ENCODE data around the gene GALNT15.

The GALNT15 gene, protein sequence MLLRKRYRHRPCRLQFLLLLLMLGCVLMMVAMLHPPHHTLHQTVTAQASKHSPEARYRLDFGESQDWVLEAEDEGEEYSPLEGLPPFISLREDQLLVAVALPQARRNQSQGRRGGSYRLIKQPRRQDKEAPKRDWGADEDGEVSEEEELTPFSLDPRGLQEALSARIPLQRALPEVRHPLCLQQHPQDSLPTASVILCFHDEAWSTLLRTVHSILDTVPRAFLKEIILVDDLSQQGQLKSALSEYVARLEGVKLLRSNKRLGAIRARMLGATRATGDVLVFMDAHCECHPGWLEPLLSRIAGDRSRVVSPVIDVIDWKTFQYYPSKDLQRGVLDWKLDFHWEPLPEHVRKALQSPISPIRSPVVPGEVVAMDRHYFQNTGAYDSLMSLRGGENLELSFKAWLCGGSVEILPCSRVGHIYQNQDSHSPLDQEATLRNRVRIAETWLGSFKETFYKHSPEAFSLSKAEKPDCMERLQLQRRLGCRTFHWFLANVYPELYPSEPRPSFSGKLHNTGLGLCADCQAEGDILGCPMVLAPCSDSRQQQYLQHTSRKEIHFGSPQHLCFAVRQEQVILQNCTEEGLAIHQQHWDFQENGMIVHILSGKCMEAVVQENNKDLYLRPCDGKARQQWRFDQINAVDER

DNA sequence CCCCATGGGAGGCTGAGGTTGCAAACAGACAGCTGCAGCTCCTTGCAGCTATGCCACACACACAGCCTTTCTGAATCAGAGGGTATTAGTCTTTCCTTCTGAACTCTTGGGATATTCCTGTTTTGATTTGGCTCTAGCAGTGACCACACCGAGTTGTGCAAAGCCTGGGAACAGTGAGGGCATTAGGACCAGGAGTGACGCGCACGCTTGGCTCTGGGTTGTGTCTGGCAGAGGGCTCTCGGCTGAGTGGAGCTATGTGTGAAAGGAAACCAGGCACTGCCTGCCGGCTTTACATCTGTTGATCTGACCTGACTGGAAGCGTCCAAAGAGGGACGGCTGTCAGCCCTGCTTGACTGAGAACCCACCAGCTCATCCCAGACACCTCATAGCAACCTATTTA lies at the start of gene GALNT15:
Gene GALNT15 (plus strand): TSS at position 292 of the 400 bp plus-strand sequence. CDS start 472 bp downstream, outside the sequence.
- TF ChIP-seq, protein P1, sequence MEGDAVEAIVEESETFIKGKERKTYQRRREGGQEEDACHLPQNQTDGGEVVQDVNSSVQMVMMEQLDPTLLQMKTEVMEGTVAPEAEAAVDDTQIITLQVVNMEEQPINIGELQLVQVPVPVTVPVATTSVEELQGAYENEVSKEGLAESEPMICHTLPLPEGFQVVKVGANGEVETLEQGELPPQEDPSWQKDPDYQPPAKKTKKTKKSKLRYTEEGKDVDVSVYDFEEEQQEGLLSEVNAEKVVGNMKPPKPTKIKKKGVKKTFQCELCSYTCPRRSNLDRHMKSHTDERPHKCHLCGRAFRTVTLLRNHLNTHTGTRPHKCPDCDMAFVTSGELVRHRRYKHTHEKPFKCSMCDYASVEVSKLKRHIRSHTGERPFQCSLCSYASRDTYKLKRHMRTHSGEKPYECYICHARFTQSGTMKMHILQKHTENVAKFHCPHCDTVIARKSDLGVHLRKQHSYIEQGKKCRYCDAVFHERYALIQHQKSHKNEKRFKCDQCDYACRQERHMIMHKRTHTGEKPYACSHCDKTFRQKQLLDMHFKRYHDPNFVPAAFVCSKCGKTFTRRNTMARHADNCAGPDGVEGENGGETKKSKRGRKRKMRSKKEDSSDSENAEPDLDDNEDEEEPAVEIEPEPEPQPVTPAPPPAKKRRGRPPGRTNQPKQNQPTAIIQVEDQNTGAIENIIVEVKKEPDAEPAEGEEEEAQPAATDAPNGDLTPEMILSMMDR (conservative IDR thresholded peaks at IDR 0.05; ENCODE audit: low read depth, low read length) = no peak
- peak within 1 kb of the TSS; percentile 3 for H3K4me3 ChIP-seq (ENCODE audit: low read depth, low read length)
- peak; percentile 94 for DNase-seq (ENCODE audit: low read depth)

DNA sequence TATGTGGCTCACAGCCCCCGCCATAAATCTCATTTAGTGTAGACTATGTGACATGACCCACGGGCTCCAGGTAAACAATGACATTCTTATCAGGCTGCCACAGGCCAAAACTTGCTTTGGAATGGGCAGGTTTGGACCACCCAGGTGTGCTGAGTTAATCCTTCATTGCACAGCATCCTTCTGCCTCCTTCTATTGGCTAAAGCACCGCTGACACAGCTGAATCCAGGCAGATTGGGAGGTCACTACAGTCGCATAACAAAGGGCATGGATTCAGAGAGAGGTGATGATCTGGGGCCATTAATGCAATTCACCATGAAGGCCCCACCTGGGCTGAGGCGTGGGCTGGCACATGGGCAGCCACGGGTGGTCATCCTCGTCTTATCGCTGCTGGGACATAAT lies 47.8 kb upstream of the GALNT15 start:
- TF ChIP-seq, protein P1 (conservative IDR thresholded peaks at IDR 0.05; ENCODE audit: low read depth, low read length) = no peak
- H3K4me3 ChIP-seq (ENCODE audit: low read depth, low read length) = no peak overlapping the region
- no peak for DNase-seq (ENCODE audit: low read depth)

DNA sequence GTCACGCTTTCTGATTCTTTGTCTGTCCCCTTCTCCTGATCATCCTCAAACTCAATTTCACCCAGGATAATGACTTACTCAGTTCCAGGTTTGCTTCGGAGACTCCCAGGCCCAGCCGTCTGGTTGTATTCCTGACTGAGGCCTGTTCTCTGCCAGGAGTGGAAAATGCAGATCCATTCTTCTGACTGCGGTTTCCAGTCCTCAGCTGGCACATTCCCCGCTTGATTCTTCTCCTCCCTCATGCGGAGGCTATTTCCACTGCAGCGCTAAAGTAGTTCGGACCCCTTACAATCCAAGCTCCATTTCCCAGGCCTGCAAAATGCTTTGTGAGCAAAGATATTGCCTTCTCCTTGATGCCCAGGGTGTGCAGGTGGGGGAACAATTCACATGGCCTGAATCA lies 47.2 kb upstream of the GALNT15 start:
- DNase-seq (ENCODE audit: low read depth) = no peak
- TF ChIP-seq, protein P1 (conservative IDR thresholded peaks at IDR 0.05; ENCODE audit: low read depth, low read length) = no peak
- no peak overlapping the region for H3K4me3 ChIP-seq (ENCODE audit: low read depth, low read length)

DNA sequence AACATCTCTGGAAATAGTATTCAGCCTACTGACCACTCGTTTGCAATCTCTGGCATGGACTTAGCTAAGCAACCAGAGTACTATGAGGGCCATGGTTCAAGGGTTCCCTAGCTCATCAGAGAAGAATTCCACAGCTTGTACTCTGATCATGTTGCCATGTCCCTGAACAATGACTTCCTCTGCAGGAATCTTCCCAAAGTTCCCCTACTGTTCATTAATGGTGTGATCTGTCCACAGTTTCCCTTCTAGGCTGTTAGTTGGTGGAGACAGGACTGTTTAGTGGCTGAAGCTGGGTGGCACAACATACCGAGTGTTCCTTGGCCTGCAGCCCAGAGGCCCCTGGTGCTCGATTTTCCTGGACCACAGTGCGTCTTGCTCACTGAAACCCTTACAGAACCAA lies 44.4 kb upstream of the GALNT15 start:
- TF ChIP-seq, protein P1 (conservative IDR thresholded peaks at IDR 0.05; ENCODE audit: low read depth, low read length) = no peak
- DNase-seq (ENCODE audit: low read depth) = peak; percentile 91
- no peak overlapping the region for H3K4me3 ChIP-seq (ENCODE audit: low read depth, low read length)

DNA sequence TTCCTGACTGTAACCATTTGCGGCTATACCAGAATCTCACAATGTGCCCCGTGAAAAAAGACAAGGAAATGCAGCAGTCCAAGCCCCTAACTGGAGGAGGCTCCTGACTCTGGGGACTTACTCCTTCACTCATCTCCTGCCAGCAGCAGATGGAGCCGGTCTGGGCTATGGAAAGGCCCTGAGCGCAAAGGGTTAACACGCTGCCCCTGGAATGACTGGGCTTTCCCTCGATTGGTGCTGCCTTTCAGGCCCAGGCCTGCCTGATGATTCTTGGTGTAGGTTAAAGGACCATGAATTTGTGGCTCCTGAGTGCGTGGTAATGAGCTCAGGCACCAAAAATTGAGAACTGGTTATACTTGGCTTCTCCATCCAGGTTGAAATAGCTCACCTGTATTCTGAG lies 42.3 kb upstream of the GALNT15 start:
- TF ChIP-seq, protein P1 (conservative IDR thresholded peaks at IDR 0.05; ENCODE audit: low read depth, low read length) = no peak
- H3K4me3 ChIP-seq (ENCODE audit: low read depth, low read length) = no peak overlapping the region
- DNase-seq (ENCODE audit: low read depth) = no peak

DNA sequence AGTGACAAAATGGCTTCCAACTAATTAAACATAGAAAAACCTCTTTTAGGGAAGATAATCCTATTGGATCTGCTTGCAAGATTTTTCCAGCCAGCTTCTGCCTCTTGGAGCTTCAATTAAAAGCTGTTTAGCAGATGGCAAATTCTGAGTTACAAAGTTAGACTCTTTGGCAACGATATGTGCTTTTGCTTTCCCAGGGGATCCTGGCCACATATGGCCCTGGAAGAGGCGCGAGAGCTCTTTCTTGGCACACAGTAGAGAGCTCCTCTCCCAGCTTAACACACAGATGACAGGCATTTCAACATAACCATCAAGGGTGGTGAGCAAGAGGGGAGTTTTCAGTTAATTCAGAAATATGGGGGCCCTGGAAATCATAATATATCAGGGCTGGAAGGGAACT lies 41.6 kb upstream of the GALNT15 start:
- DNase-seq (ENCODE audit: low read depth) = peak; percentile 54
- TF ChIP-seq, protein P1 (conservative IDR thresholded peaks at IDR 0.05; ENCODE audit: low read depth, low read length) = no peak
- H3K4me3 ChIP-seq (ENCODE audit: low read depth, low read length) = no peak overlapping the region

Data from choroid plexus epithelial cell (primary cell).